ENCODE measurements around the gene FSIP1.

The FSIP1 gene

DNA sequence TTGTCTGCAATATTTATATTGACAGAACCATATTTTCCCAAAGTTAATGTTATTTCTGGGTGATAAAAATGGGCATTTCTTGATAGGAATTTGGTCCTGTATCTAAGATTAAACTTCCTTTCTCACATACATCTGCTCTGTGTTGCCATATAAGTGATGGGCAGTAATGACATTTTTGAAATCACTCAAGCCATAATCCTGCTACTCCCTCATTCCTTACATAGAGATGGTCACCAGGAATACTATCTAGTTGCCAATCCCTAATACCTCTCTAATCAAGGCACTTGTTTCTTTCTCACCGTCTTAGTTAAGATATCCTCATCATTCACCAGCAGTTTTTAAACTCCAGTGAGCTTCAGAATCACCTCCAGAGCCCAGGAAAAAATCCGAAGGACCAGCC lies 68.4 kb downstream of the FSIP1 start:
- DNase-seq = no peak

DNA sequence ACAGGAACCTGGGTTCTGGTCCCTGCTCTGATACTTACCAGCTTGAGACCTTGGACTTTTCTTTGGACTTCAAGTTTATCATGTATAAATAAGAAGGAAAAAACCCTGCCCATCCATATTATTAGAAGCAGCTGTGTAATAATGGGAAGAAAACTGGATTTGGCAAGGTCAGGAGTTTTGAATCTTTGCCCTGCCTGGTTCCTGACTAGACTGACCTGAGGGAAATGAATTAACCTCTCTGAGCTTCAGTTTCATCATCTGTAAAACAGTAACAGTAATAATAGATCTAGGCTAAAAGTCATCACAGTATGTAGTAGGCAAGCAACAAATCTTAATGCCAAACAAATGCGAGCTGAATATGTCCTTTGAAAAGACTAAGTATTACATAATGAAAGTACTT lies 68.8 kb downstream of the FSIP1 start:
- DNase-seq = no peak

DNA sequence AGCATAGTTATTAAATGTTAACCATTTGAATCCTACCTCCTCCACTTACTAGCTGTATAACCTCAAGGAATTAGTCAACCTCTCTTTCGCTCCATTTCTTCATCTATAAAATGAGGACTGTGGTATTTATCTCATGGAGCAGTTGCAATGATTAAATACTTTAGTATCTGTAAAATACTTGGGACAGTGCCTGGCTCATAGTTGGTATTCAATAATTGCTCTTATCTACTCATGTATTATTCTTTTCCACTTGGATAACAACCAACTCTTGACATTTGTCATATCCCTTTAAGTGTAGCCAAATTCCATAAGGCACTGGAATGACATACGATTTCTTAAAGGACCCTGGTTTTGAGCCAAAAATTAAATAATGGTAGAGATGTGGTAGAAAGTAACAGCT lies 72.0 kb downstream of the FSIP1 start:
- no peak for DNase-seq

DNA sequence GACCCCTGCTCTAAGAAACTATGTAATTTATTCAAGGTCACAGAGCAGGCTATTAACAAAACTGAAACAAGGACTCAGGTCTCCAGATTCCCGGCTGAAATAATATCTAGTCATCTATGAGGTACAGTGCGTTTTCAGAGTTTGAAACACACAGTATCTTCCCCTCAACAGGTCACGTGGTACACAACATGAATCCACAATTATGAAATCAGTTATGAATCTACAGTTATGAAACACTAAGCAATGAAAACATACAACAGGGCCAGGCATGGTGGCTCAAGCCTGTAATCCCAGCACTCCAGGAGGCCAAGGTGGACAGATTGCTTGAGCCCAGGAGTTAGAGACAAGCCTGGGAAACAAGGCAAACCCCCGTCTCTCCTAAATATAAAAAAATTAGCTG lies 72.7 kb downstream of the FSIP1 start:
- DNase-seq = no peak

DNA sequence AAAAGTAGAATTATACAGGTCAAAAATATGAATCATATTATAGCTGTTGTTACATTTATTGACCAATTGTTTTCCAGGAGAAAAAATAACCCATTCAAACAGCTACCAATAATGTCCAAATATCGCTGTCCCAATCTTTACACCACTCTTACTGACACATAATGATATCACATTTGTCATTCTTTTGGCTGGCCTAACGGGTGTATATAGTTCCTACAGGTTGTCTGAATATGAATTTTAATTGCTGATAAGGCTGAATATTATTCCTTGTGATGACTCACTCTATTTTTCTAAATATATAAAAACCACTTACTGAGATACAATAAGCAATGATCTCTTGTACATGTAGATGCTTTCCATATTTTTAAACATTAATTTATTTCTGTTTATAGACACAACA lies 76.4 kb downstream of the FSIP1 start:
- no peak for DNase-seq

DNA sequence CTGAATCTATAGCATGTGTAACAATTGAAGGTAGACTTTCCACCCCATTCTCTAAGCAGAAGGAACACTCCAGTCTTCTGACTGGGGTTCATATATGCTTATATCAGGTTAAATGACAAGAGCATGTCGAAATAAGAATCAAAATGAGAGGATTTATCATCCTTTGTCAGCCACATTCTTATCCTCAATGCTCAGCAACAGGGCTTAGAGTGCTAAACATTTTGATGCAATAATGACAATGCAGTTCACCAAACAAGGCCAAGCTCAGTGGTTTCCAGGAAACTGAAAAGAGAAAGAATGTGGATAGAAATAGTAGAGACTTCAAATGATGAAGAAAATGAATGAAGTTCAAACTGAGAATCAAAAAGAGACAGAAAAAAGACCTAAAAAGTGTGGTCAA lies 78.0 kb downstream of the FSIP1 start:
- no peak for DNase-seq

DNA sequence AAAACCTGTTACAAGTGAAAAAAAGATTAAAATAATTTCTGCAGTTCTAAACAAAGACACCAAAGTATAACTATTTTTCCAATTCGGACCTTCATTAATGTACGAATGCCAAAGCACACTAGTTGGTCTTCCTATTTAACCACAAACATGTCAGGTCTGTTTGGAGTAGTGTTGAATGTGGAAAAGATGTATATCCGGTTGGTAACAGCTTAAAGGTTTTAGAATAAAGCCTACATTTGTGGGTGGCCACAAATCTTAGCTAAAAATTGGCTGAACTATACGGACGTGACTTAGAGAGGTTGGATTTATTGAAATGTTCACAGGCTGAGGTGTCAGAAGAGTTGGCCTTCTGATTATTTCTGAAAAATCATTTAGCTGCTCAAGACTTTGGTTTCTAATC lies 78.4 kb downstream of the FSIP1 start:
- DNase-seq = no peak

DNA sequence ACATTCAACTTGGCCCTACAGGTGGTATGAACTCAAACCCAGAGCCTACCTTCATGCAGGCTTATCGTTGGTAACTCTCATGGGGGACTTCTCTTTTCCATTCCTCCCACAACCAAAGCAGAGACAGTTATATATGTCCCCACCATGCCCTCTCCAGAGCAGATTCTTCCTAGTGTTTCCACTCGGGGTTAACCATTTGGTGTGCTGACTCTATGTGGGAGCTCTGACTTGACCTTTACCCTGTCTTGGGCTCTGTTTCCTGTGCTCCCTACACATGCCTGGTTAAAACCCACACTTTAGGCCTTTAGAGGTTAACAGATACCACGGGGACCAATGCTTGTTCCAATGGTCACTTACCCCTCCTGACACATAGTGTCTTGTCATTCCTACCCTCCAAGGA lies 80.7 kb downstream of the FSIP1 start:
- DNase-seq = no peak

DNA sequence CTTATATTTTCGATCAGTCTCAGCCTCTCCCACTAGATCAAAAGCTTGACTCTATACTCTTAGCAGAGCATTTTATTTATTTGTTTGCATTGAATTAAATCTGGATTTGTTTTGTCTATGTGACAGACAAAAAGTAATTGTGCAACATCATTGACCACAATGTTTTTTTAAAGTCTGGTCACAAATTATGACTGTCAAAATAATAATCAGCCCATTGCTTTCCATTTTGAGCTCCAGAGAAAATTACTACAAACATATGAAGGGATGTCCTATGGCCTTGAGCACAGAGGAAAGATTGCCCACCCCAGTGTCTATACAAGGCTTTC lies 82.3 kb downstream of the FSIP1 start:
- no peak for DNase-seq

DNA sequence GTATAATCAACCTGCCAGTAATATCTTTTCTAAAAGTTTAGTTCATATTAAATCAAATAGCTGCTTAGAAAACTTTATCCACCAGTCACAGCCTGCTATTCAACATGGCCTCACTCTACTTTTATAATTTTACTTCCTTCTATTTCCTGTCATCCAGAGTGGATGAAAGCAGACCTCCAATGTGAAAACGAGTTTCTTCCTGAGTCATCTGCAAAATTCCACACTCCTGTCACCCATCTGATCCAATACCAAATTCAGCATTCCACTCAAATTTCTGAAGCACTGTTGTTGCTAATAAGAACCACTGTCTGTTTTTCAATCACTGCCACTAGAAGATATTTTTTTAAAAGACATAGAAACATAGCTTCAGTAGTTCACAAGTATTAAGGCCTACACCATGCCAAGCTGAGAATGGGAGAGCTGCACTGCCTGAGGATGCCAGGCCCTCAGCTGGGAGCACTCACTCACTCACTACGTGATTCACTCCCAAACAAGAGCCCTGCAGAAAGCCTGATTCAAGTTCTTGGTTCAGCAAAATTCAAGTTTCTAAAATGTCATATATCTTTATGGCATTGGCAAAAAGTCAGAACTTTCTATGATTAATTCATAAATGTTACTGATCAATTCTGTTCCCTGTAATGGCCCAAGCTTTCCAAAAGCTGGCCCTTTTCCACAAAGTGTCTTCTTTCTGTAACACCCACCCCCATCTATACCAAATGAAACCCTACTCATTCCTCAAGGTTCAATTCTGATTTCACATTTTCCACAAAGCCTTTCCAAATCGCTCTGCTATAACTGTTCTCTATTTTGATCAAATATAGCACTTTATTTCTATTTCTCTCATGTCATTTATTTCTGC lies 82.9 kb downstream of the FSIP1 start:
- no peak for DNase-seq

DNA sequence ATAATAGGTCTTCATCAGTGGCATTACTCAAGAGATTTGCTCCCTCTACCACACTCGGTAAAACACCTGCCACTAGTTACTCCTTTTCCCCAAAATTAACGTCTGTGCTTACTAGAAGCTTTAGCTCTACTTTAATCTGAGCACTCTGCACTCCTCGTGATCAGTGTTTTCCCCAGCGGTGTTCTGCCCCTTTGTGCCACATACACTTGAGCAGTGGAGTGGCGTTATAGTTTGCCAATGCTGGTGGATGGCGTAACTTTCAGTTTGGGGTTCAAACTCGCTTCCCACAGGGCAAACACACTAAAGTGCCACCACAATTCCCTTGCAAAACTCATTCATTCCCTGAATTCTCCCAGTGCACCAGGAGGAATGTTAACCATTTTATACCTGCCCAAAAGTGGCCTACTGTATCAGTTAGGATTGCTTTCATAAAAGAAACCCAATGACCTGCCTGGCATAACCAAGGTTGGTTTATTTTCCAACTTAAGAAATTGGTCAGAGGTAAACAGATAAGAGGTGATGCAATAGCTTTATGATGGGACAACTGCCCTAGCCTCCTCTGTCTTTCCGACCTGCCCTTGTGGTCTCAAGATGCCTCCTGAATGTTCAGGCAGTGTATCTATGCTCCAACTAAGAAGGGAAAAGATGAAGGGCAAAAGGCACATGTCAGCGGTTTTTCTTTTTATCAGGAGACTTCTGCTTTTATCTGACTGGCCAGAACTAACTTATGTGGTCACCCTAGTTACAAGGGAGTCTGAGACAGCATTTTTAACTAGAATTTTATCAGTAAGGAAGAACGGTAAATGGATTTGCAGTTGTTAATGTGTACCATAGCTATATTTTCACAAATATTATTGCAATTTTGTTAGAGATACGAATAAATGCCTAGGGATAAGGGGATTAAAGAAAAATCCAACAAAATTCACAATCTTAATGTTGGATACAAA lies 83.9 kb downstream of the FSIP1 start:
- no peak for DNase-seq

DNA sequence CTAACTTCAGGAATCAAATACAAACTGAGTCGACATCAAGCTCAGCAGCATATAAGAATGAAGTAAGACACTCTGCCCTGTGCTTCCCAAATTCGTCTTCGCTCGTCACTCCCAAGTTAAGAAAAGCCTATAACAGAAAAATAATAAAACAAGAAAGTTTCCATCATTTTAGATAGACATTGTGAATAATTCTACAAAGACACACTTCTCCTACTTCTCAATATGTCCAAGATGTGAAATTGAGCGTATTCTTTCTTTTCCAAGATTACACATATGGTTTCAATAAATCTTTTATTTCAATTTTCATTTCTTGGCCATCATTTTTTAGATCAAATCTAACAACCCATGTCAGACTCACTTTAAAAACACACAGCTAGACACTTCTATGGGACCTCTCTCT lies 85.1 kb downstream of the FSIP1 start:
- no peak for DNase-seq

DNA sequence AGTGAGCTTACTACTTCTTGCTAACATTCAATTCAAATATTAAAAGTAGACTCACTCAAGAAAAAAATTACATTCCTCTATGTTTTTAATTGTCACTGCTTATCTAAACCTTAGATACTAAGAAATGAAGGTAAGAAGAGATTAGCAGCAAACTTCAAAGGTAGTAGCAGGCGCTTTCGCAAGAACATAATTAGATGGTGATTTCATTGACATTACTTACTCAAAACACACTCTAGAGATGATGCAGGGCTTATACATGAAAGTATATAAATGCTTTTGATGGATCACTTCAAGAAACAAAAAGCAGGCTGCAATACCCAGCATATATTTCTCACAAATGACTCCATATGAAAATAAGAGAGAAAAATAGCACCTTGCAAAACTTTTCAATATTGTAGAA lies 86.8 kb downstream of the FSIP1 start:
- DNase-seq = peak in 1 of 5 donors; percentile 15

DNA sequence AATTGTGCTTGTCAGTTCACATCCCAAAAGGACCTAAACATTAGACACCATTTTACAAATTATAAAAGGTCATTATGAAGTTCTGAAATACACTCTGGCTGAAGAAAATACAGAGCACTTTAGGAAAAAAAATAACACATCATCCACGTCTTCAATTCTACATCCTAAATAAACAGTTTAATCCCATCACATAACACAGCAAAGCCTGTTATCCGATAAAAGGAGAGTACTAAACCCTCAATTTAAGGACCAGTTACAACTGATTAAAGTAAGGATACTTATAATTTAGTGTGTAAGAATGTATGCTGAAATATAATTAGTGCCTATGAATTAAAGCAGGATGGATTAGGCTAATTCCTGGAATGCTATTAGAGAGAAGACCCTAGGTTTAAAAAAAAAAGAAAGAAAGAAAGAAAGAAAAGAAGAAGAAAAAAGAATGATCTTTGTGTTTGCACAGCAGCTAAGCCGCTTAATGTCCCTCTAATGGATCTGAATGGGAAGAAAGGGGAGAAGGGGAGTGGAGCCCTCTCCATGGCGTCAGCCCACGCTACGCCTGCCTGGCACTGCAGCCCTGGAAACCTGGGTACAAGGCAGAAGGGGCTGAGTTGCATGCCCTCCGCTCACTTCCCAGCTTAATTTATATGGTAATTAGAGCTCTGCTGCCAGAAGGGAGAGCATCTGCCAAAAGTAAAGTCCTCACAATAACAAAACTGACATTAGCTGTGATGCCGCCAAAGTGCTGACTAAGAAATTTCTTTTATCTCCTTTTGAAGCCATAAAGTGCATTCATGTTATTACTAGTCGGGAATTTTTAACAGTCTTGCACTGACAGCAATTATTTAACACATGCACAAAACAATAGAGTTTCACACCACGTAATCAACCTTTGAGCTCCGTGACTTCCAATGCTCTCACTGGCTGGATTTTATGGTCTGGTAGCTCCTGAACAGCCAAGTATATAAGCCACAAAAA lies 90.0 kb downstream of the FSIP1 start:
- DNase-seq = peak in 1 of 5 donors; percentile 5

DNA sequence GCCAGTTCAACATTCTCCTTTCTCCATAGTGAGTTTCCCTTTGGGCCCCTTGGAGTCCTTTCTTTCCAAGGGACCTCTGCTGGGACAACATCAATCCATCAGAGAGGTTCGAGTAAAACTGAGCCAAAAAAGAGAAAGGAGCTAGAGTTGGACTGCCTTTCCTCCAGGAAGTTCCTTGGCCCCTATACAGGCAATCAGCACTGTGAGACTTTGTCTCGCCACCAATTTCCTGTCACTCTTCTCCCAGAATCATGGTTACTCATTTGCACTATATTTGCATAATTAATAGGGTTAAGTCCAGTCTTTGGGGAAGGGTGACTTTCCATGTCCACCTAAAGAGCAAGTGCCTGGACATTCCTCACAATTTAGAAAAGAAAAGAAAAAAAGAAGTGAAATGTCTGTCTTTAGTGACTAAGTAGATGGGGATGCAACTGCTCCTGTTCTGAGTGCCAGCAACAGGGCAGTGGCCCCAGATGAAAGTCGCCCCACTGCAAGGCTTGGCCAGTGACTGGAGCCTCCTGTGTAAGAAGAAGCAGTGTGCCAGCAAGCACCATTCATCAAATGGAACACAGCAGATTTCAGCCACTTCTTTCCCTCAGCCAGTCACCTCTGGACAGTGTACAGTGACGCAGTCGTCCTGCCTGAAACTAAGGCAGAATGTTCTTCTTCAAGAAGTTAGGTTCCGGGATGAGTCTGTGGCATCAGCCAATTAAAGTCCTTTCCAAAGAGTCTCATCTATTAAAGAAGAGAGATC lies 91.6 kb downstream of the FSIP1 start:
- no peak for DNase-seq

DNA sequence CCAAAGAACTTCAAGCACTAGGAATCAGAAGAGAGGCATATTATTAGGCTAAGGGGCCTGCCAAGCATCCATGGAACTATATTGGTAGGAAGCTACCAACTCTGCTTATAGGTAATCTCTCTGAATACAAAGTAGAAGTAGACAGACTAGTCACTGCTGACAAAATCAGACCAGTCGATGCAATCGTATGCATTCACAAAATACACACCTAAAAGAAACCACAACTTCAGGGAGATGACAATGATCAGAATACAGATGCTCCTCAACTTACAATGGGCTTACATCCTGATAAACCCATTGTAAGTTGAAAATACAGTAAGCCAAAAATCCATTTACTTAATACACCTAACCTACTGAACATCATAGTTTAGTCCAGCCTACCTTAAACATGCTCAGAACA lies 94.7 kb downstream of the FSIP1 start:
- DNase-seq = no peak

DNA sequence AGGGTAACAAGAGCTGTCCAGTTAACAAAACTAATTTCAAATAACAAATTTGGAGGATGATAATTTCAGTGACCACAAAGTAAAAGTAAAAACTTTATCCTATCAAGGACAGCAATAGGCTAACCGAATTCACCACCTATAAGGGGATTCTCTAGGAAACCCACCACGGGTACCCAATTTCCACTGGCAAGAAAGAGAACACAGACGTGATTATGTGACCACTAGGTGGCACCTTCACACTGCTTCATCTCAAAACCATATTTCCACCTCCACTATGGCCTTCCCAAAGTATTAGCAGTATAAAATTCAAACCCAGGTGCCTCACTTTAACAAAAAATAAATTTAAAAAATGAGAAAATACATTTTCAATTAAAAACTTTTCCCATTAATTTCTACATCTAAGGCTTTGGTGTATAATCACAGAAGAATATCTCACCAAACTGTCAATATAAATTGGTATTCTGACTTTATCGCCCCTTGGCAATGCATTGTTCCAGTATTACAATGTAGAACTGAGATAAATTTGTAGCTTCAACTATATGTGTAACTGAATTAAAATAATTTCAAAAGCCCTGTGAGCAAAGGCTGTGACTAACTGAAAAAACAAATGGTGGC lies 96.5 kb downstream of the FSIP1 start:
- DNase-seq = peak in 3 of 5 donors; percentile 7 to 44 (median 14)

DNA sequence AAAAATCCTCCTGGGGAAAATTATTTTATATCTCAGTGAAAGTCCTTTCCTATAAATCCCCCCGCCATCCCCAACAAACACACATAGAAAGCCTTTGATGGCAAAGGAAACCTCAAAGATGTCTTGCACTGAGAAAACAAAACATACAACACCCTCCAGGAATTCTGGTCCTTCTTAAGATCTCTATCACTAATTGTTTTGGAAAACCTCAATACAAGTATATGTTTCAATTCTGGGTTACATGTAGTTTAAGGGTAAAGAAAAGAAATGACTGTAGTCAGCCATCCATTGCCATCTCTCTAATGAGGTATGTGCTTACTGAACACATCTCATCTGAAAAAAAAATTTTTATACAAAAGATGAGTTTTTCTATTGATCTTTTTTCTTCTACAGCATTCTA lies 97.3 kb downstream of the FSIP1 start:
- no peak for DNase-seq

DNA sequence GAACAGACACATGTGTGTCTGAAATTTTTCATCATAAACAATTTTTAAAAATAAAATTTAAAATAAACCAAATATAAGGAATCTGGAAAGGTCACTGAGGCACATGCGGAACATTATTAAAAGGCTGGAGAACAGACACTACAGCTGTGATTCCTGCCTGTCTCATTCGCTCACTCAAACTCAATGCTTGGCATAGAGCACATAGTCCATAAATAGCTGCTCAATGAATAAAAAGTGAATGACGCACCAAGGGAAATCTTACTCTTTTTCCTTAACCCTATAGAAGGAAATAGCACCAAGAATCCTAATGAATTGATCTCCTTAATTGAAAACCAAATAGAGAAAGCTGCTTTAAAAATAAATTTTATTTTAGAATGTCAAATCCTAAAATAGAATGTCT lies 98.4 kb downstream of the FSIP1 start:
- DNase-seq = no peak

DNA sequence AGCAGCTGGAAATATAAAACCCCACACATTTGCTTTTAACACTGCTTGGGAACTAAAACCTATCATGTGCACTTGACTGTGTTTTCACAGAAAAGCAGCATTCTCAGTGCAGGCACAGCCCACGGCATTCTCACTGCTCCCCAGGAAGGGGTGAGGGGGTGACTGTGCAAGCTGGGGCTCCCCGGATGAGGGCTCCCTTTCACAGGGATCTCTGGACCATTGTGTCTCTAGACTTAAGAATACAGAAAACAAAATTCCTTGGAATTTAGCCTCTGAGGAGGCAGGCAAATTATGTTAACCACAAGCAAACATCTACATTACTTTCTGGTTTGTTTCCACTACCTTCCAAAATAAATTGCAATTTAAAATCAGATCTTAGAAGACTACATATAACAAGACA lies 100.3 kb downstream of the FSIP1 start:
- no peak for DNase-seq

DNA sequence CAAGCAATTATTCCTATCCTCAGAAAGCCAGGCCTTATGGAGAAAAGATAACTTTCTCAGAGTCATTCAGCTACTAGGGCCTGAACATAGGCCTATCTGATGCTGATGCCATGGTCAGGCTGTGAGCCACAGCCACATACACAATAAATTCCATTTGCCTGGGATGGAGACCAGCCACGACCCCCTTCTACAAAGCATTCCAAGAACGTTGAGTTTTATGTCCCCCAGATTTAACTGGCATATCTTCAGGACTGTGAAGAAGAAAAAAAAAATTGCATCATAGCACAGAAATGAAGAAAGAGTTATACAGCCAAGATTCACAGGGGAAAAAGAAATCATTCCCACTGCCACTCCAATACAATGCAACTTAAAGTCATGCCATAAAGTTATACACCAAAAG lies 101.8 kb downstream of the FSIP1 start:
- no peak for DNase-seq

DNA sequence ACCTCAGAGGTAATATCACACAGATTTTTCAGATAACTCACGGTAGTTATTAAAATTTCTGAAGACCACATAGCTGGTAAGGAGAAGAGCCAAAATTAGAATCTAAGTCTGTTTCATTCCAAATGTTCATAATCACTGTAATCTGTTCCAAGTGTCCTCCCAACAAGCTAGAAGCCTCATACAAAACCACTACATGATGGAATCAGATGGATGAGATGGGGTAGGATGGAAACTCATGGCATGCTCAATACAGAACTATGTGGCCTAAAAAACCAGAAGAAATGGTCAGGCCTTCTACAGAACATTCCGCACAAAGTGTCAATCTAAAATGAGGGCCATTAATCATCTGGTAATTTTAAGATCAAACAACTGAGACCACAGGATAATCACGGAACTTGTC lies 110.0 kb downstream of the FSIP1 start:
- DNase-seq = no peak

Measured in T-helper 1 cell (primary cell).